NOMO-1 treated with DMSO at 0.1 percent for 48 hours (cell line): ENCODE data around the gene DYRK1A.

Source experiments
- DNase-seq: peaks from one replicate; lab custom pipeline; 2025; ENCODE audit not compliant: unreplicated experiment; lab: John Stamatoyannopoulos, UW

DYRK1A gene

DNA sequence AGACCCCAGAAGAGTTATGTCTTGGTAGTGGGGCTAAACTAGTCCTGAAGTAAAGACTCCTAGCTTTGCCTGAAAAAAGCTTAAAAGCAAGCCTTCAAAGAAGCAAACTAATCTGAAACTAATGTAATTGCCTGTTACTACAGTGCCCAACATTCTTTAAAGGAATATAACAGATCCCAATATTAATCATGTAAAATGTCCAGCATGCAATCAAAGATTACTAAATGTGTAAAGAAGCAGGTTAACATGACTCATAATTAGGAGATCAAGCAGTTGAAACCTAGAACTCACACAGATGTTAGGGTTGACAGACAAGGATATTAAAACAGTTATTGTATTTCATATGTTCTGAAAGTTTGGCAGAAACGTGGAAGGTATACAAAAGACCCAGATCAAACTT, 17.8 kb downstream of the DYRK1A start:
- DNase-seq = no peak

- DNase-seq = no peak
Observed at GRCh38 chr21:37385179-37385765, 18.7 kb downstream of the DYRK1A start.

DNA sequence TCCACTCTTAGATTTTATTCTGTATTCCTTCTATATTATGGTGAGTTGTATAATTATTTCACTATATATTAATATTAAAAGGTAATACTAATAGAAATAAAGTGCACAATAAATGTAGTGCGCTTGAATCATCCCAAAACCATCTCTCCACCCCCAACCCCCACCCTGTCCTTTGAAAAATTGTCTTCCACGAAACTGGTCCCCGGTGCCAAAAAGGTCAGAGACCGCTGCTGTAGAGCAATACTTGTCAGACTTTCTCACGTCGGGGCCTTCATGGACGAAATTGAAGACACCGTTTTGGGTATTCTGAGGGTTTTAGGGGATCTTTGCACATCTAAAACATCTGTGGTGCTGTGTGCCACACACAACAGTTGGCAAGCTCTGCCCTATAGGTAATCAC, 19.6 kb downstream of the DYRK1A start:
- DNase-seq = no peak

- no peak for DNase-seq
Observed at GRCh38 chr21:37389456-37389855, 22.9 kb downstream of the DYRK1A start.

- DNase-seq = no peak
Observed at GRCh38 chr21:37391666-37392065, 25.1 kb downstream of the DYRK1A start.

DNA sequence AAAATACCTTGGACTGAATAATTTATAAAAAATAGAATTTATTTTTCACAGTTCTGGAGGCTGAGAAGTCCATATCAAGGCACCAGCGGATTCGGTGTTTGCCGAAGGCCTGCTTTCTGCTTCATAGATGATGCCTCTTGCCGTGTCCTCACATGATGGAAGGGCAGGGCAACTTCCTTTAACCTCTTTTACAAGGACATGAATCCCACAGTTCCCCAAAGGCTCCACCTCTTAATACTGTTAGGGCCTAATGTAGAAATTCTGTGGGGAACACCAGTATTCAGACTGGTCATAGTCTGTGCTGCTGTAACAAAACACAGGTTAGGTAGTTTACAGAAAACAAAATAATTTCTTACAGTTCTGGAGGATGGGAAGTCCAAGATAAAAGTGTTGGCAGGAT, 25.9 kb downstream of the DYRK1A start:
- DNase-seq = no peak

GRCh38 chr21:37393030-37393429, 26.5 kb downstream of the DYRK1A start:
- DNase-seq = no peak

GRCh38 chr21:37393786-37394185, 27.2 kb downstream of the DYRK1A start:
- DNase-seq = no peak

DNA sequence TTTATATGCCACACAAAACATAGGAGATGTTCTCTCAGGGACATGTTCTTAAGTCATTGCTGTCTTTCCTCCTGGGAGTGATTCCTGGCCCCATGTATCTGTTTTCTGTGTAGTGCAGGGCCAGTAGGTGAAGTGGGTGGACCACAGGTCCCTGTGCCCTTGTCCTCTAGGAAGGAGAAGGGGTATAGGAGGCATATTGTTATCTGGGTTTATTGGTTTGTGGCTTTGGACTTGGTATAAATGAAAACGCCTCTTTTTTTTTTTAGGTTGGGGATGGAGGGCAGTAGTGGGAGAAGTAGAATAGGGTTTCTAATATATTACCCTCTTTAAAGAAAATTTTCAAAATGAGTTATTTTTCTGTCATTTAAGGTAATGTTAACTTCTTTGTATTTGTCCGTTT, 29.4 kb downstream of the DYRK1A start:
- DNase-seq = no peak

GRCh38 chr21:37396855-37397254, 30.3 kb downstream of the DYRK1A start:
- DNase-seq = no peak

DNA sequence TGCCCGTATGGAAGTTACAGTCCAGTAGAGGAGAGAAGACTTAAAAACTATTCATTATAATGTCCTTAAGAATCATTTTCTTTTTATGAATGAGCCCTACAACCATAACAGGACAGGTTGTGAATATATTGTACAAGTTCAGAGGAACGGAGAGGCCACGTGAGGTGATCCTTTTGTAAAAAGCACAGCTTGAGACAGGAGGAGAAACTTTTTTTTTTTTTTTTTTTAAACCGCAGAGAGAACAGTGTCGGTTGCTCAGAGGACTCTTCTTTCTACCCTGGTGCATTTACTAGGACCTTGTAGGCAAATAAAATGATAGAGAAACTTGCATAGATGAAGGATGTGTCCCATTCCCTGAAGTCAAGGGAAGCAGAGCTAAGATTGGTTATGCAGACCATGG, 32.1 kb downstream of the DYRK1A start:
- DNase-seq = no peak

DNA sequence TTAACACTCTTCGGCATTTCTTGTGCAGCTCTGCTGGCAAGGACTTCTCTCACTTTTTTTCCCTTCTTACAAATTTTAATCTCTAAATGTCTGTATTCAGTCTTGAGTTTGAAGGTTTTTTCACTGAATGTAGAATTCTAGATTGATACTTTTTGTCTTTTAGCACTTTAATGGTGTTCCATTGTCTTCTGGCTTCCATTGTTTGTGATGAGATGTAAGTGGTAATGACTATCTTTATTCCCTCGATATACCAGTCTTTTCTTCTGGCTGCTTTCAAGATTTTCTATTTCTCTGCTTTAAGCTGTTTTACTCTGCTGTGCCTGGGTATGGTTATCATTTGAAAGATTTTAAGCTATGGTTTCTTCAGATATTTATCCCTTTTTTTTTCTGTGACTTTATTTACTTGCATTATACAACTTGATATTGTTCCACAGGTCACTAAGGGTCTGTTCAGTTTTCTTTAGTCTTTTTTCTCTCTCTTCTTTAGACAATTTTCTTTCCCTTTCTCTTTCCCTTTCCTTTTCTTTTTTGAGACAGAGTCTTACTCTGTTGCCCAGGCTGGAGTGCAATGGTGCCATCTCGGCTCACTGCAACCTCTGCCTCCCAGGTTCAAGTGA, 35.8 kb downstream of the DYRK1A start:
- no peak for DNase-seq

GRCh38 chr21:37405629-37406028, 39.1 kb downstream of the DYRK1A start:
- no peak for DNase-seq

DNA sequence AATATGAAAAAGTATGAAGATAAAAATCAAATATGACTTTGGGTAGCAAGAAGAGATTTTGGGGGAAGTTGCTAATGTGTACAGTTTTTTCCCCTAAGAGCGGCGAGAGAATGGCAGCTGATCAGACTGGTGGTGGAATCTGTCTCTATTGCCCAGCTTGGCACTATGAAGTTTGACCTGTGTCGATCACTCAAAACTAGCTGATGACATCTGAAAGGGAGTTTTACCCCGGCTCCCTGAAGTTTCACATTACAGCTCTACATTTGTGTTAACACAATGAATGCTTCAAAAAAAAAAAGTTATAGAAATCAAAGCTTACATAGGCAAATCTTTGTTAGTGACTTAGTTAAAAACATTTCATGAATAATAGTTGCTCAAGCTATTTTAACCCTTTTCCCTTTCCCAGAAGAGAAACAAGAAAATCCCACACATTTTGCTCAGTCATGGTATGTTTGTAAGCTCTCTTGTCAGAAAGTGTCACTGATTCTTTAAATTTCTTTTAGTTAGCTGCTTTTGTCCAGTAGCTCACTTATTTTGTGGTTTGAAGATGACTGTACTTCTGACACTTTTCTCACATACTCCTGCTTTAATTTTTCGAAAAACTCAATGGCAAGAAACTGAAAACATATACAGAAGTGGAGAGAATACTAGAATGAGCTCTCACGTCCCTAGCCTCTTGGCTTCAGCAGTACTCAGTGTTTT, 41.3 kb downstream of the DYRK1A start:
- no peak for DNase-seq

DNA sequence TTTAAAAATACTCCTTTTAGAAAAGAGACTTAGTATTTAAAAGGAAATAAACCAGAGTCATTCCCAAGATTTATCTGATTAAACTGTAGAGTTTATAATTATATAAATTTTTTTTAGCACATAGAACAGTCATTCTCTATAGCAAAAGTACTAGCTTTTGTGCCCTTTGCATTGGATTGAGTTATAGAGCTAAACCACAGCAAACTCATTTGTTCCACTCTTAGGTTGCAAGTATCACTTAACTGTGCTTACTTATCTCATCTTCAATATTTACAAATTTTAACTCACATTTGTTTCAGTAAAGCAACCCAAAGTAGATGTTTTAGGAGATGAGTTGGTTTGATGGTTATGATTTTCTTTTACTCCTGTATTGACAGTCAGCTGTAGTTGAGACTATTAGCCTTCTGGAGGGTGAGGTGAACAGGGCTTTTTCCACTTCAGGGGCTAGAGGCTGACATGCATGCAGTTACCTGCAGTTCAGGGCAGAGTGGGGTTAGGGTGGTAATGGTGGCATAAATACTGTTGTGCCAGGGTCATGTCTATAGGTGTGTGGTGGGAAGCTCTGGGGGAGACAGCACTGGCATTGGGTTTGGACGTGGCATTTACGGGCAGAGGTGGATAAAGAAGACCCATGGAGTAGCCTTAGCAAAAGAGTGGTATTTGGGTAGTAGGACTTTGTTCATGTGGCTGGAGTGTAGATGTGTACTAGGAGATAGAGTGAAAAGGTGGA, 42.1 kb downstream of the DYRK1A start:
- no peak for DNase-seq

DNA sequence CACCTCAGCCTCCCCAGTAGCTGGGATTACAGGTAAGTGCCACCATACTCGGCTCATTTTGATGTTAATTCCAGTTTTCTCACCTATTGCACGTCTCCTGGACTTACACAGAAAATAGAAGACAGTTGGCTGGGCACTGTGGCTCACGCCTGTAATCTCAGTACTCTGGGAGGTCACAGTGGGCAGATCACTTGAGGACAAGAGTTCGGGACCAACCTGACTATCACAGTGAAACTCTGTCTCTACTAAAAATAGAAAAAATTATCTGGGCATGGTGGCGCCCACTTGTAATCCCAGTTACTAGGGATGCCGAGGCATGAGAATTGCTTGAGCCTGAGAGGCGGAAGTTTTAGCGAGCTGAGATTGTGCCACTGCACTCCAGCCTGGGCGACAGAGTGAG, 44.1 kb downstream of the DYRK1A start:
- DNase-seq = no peak

GRCh38 chr21:37412603-37413360, 46.2 kb downstream of the DYRK1A start:
- peak; percentile 18 for DNase-seq

- DNase-seq = peak; percentile 60
Observed at GRCh38 chr21:37413553-37414291, 47.1 kb downstream of the DYRK1A start.

- DNase-seq = no peak
Observed at GRCh38 chr21:37414292-37415253, 48.0 kb downstream of the DYRK1A start.
